SK-N-MC (cell line): ENCODE data around the gene CTSZ.

ENCODE experiments used
- EZH2 ChIP-seq: fragments of 200-600 bp; sonication (generic); IDR thresholded peaks from one replicate; pipeline ENCODE4 v1.6.1; 2017; ENCODE audit warnings: antibody characterized with exemption
- POLR2AphosphoS5 ChIP-seq: IDR thresholded peaks from 2 replicates; pipeline ENCODE4 v1.6.1; 2012; ENCODE audit warnings: mild to moderate bottlenecking, low read depth, low read length, borderline replicate concordance

DNA sequence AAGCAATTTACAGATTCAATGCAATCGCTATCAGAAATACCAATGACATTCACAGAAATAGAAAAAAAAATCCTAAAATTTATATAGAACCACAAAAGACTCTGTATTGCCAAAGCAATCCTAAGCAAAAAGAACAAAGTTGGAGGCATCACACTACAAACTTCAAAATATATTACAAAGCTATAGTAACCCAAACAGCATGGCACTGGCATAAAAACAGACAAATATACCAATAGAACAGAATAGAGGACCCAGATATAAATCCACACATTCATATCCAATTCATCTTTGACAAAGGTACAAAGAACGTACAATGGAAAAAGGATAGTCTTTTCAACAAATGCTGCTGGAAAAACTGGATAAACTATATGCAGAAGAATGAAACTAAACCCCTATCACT lies 37.6 kb downstream of the CTSZ start:
- TF ChIP-seq EZH2 (no peak), POLR2AphosphoS5 (no peak)
